Hindlimb muscle (tissue), 1 donor: ENCODE measurements around the gene KIAA2012. TPM values are rescaled to one million over a fixed set of nuclear protein-coding genes. Genes with fewer than 3 reads are reported as not detected.

Experiments used
- DNase-seq: peaks from one replicate; pipeline ENCODE4 v3.0.0-alpha.2; 2013
- polyA plus RNA-seq: library from polyadenylated mRNA; unstranded; fragments of 120-200 nt; gene quantifications from one replicate; pipeline ENCODE4 v1.2.1, GENCODE V29; 2013; ENCODE audit not compliant: insufficient read length

KIAA2012 gene
- polyA plus RNA-seq, 1 donor, result 0.19 TPM

- no peak for DNase-seq
Observed at GRCh38 chr2:202088777-202089176, 15.7 kb downstream of the KIAA2012 start.

GRCh38 chr2:202090530-202090929 is 17.5 kb downstream of the KIAA2012 start:
- no peak for DNase-seq

- DNase-seq, result no peak
Observed at GRCh38 chr2:202091476-202091875, 18.4 kb downstream of the KIAA2012 start.

GRCh38 chr2:202094426-202094986 is 21.5 kb downstream of the KIAA2012 start:
- no peak for DNase-seq

- no peak for DNase-seq
Observed at GRCh38 chr2:202095235-202095634, 22.2 kb downstream of the KIAA2012 start.

- DNase-seq, result no peak
Observed at GRCh38 chr2:202096736-202097135, 23.7 kb downstream of the KIAA2012 start.

- DNase-seq, result no peak
Observed at GRCh38 chr2:202098291-202098690, 25.2 kb downstream of the KIAA2012 start.

GRCh38 chr2:202099515-202099914 is 26.5 kb downstream of the KIAA2012 start:
- no peak for DNase-seq

- DNase-seq, result no peak
Observed at GRCh38 chr2:202100176-202100575, 27.1 kb downstream of the KIAA2012 start.

GRCh38 chr2:202101026-202101579 is 28.0 kb downstream of the KIAA2012 start:
- DNase-seq, result no peak

GRCh38 chr2:202102425-202103000 is 29.5 kb downstream of the KIAA2012 start:
- DNase-seq, result no peak

GRCh38 chr2:202104286-202104870 is 31.3 kb downstream of the KIAA2012 start:
- no peak for DNase-seq

GRCh38 chr2:202105025-202105424 is 32.0 kb downstream of the KIAA2012 start:
- DNase-seq, result no peak

GRCh38 chr2:202108345-202108744 is 35.3 kb downstream of the KIAA2012 start:
- DNase-seq, result no peak

- no peak for DNase-seq
Observed at GRCh38 chr2:202109139-202109736, 36.2 kb downstream of the KIAA2012 start.

GRCh38 chr2:202109737-202110184 is 36.7 kb downstream of the KIAA2012 start:
- DNase-seq, result no peak

- no peak for DNase-seq
Observed at GRCh38 chr2:202110491-202110890, 37.4 kb downstream of the KIAA2012 start.

- no peak for DNase-seq
Observed at GRCh38 chr2:202112041-202112440, 39.0 kb downstream of the KIAA2012 start.

- no peak for DNase-seq
Observed at GRCh38 chr2:202113571-202114142, 40.6 kb downstream of the KIAA2012 start.

GRCh38 chr2:202114291-202114690 is 41.2 kb downstream of the KIAA2012 start:
- no peak for DNase-seq

- no peak for DNase-seq
Observed at GRCh38 chr2:202114795-202115194, 41.7 kb downstream of the KIAA2012 start.

GRCh38 chr2:202115479-202115971 is 42.5 kb downstream of the KIAA2012 start:
- no peak for DNase-seq

GRCh38 chr2:202116691-202117090 is 43.6 kb downstream of the KIAA2012 start:
- no peak for DNase-seq
